ENCODE results near the gene NLGN4Y. TPM values are rescaled to one million over a fixed set of nuclear protein-coding genes. Genes with fewer than 3 reads are reported as not detected.

The NLGN4Y gene
- total and polyA plus RNA-seq, 12 donors, result 0.23 to 1.4 (median 0.71) TPM; not detected in 3

DNA sequence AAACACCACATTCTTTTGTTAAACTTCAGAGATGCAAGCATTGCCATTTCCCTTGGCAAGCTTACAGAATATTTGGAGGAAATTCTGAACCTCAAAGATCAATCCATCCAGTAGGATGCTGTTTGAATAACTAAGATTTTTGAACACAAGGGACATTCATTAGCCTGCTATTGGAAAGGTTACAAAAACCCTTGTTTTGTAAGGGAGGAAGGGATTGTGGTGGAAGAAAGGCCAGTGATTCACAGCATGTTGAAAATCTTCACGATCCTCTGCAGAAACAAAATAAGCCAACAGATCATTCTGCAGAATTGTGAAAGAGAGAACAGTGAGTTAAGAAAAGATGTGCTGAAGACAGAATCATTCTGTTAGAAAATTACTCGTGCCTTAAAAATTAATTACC lies 297.9 kb downstream of the NLGN4Y start:
- no peak overlapping the region for H3K27ac ChIP-seq
- ATAC-seq (no peak), DNase-seq (no peak)
- no peak overlapping the region for H3K4me3 ChIP-seq
- intact Hi-C loops (cut with DNase I), result no loop called here
- no peaks in the 10 kb centered on the region for H3K4me1 ChIP-seq
- 52 to 74% methylated on average over 2 of the region's 2 CpGs for WGBS, 2 donors
- TF ChIP-seq, protein P1, sequence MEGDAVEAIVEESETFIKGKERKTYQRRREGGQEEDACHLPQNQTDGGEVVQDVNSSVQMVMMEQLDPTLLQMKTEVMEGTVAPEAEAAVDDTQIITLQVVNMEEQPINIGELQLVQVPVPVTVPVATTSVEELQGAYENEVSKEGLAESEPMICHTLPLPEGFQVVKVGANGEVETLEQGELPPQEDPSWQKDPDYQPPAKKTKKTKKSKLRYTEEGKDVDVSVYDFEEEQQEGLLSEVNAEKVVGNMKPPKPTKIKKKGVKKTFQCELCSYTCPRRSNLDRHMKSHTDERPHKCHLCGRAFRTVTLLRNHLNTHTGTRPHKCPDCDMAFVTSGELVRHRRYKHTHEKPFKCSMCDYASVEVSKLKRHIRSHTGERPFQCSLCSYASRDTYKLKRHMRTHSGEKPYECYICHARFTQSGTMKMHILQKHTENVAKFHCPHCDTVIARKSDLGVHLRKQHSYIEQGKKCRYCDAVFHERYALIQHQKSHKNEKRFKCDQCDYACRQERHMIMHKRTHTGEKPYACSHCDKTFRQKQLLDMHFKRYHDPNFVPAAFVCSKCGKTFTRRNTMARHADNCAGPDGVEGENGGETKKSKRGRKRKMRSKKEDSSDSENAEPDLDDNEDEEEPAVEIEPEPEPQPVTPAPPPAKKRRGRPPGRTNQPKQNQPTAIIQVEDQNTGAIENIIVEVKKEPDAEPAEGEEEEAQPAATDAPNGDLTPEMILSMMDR (IDR thresholded peaks at IDR 0.05), result no peak
- H3K9me3 ChIP-seq, result no peaks in the 10 kb centered on the region
- H3K27me3 ChIP-seq, result no peaks in the 10 kb centered on the region
- no peaks in the 10 kb centered on the region for H3K36me3 ChIP-seq

DNA sequence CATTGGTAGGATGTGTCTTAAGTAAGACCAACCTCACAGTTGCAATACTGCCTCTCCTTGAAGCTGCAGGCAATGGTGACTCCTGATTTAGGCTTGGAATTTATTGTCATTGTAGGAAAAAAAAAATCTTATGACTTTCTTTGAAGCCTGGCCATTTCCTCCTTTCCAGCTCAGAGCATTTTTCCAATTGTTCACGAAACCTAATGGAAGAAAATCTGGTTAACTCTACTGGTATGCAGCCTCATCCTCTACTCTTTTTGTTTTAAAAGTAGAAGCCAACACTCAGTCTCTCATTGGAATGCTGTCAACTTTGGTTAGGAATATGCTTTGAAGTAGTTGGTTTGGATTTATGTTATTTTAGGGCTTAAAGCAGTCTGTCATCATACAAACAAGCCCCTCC lies 298.6 kb downstream of the NLGN4Y start:
- TF ChIP-seq, protein P1 (IDR thresholded peaks at IDR 0.05), result no peak
- Histone ChIP-seq H3K27me3 (no peaks in the 10 kb centered on the region), H3K4me3 (no peak overlapping the region), H3K36me3 (no peaks in the 10 kb centered on the region), H3K9me3 (no peaks in the 10 kb centered on the region), H3K27ac (no peak overlapping the region), H3K4me1 (no peaks in the 10 kb centered on the region)
- DNase-seq (no peak), ATAC-seq (no peak)
- 68 to 94% methylated on average over 1 of the region's 1 CpG for WGBS, 2 donors
- intact Hi-C loops (cut with DNase I), result no loop called here

DNA sequence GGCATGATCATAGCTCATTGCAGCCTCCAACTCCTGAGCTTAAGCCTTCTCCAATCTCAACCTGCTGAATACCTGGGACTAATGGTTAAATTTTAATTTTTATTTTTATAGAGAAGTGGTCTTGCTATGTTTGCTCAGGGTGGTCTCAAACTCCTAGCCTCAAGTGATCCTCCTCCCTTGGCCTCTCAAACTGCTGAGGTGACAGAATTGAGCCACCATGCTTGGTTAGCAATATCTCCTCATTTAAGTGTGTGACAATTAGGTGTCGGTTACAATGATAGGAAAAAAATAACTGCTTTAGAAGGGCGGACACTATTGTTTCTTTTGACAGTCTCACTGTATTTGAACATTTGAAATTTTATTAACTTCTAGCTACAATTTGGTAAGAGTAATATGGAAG lies 300.3 kb downstream of the NLGN4Y start:
- no peaks in the 10 kb centered on the region for H3K9me3 ChIP-seq
- TF ChIP-seq, protein P1 (IDR thresholded peaks at IDR 0.05), result no peak
- H3K36me3 ChIP-seq, result no peaks in the 10 kb centered on the region
- 89 to 90% methylated on average over 2 of the region's 2 CpGs for WGBS, 2 donors
- no peak overlapping the region for H3K4me3 ChIP-seq
- no peaks in the 10 kb centered on the region for H3K27me3 ChIP-seq
- no peaks in the 10 kb centered on the region for H3K4me1 ChIP-seq
- no peak overlapping the region for H3K27ac ChIP-seq
- no peak for DNase-seq
- intact Hi-C loops (cut with DNase I), result no loop called here
- ATAC-seq, result no peak

DNA sequence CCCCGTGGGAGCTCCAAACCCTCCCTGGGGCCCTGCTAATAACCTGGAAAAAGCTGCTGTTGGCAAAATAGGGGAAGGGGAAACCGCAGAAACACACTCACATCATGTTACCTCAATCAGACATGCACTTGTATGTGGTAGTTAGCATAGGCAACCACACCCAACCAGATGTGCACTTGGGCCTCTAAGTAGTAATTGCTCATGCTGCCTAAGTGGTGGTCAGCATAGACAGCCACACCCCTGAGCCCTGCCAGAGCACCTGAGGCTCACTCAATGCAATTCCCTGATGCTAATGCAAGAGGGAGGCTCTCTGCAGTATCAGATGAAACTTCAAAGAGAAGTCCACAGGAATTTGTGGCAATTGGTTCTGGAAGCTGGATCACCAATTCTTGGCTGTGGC lies 301.4 kb downstream of the NLGN4Y start:
- Histone ChIP-seq H3K4me1 (no peaks in the 10 kb centered on the region), H3K4me3 (no peak overlapping the region), H3K9me3 (no peaks in the 10 kb centered on the region), H3K27ac (no peak overlapping the region), H3K27me3 (no peaks in the 10 kb centered on the region), H3K36me3 (no peaks in the 10 kb centered on the region)
- intact Hi-C loops (cut with DNase I), result no loop called here
- no peak for DNase-seq
- TF ChIP-seq, protein P1 (IDR thresholded peaks at IDR 0.05), result no peak
- 59 to 73% methylated on average over 2 of the region's 2 CpGs for WGBS, 2 donors
- no peak for ATAC-seq

DNA sequence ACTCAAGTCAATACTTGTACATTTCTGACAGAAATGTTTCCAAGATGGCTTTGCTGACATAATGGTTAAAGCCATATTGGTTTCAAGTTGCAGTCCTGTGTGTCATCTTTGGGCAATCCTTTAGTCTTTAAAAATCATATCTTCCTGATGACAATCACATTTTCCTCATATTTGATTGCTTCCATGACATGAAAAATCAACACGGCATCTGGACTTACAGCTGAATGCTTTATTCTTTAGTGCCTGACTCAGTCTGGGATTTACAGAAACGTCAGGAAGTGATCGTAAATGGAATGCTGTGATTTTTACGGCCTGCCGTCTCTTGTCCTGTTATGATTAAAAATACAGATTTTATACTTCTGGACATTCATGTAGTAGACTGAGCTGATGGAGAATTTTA lies 304.2 kb downstream of the NLGN4Y start:
- ATAC-seq (no peak), DNase-seq (no peak)
- Histone ChIP-seq H3K4me3 (no peak overlapping the region), H3K4me1 (no peaks in the 10 kb centered on the region), H3K9me3 (no peaks in the 10 kb centered on the region), H3K27me3 (no peaks in the 10 kb centered on the region), H3K27ac (no peak overlapping the region), H3K36me3 (no peaks in the 10 kb centered on the region)
- intact Hi-C loops (cut with DNase I), result no loop called here
- TF ChIP-seq, protein P1 (IDR thresholded peaks at IDR 0.05), result no peak
- 68 to 73% methylated on average over 5 of the region's 5 CpGs for WGBS, 2 donors

Measured in heart right ventricle (tissue), 16 donors.